ENCODE data around the gene FOXK2. TPM values are rescaled to one million over a fixed set of nuclear protein-coding genes. Genes with fewer than 3 reads are reported as not detected.
A peak's percentile ranks its signal among the peaks of the same experiment; 100 is the strongest.

The FOXK2 gene
- total RNA-seq, 2 donors from 2014 or later: 59.9 to 61.0 TPM

GRCh38 chr17:82604532-82604931, 85.0 kb downstream of the FOXK2 start:
- H3K27ac Mint-ChIP-seq: peak overlapping the region; percentile 50
- no peaks in the 10 kb centered on the region for H3K27me3 Mint-ChIP-seq (ENCODE audit: low read depth)
- H3K9me3 Mint-ChIP-seq: no peaks in the 10 kb centered on the region
- DNase-seq (no peak), ATAC-seq (replicated peaks in 1 of 2) (no peak)
- peaks cover 16% of the 10 kb centered on the region for H3K4me1 Mint-ChIP-seq (ENCODE audit: low read depth)
- H3K36me3 Mint-ChIP-seq (ENCODE audit: insufficient read depth in 2 of 2): peaks cover 8 to 23% of the 10 kb centered on the region in 2 donors
- no peak overlapping the region for H3K4me3 Mint-ChIP-seq

- no peaks in the 10 kb centered on the region for H3K9me3 Mint-ChIP-seq
- H3K4me3 Mint-ChIP-seq: no peak overlapping the region
- H3K36me3 Mint-ChIP-seq (ENCODE audit: insufficient read depth in 2 of 2): peaks cover 8 to 26% of the 10 kb centered on the region in 2 donors
- DNase-seq: no peak
- H3K4me1 Mint-ChIP-seq (ENCODE audit: low read depth): peaks cover 16% of the 10 kb centered on the region
- no peaks in the 10 kb centered on the region for H3K27me3 Mint-ChIP-seq (ENCODE audit: low read depth)
- no peak for ATAC-seq (replicated peaks in 1 of 2)
- H3K27ac Mint-ChIP-seq: no peak overlapping the region
Measured at GRCh38 chr17:82605939-82606600, 86.5 kb downstream of the FOXK2 start.

GRCh38 chr17:82608816-82609215, 89.3 kb downstream of the FOXK2 start:
- Mint-ChIP-seq H3K4me3 (no peak overlapping the region), H3K27me3 (ENCODE audit: low read depth) (no peaks in the 10 kb centered on the region), H3K4me1 (ENCODE audit: low read depth) (peaks cover 9% of the 10 kb centered on the region), H3K27ac (no peak overlapping the region), H3K9me3 (no peaks in the 10 kb centered on the region), H3K36me3 (ENCODE audit: insufficient read depth in 2 of 2) (peaks cover 3 to 9% of the 10 kb centered on the region in 2 donors)
- no peak for DNase-seq
- no peak for ATAC-seq (replicated peaks in 1 of 2)

GRCh38 chr17:82609655-82610054, 90.1 kb downstream of the FOXK2 start:
- H3K27ac Mint-ChIP-seq: peak overlapping the region; percentile 58
- H3K9me3 Mint-ChIP-seq: no peaks in the 10 kb centered on the region
- H3K4me1 Mint-ChIP-seq (ENCODE audit: low read depth): peaks cover under 1% of the 10 kb centered on the region
- no peak overlapping the region for H3K4me3 Mint-ChIP-seq
- peaks cover 0 to 11% of the 10 kb centered on the region in 2 donors for H3K36me3 Mint-ChIP-seq (ENCODE audit: insufficient read depth in 2 of 2)
- ATAC-seq (replicated peaks in 1 of 2) (no peak), DNase-seq (no peak)
- no peaks in the 10 kb centered on the region for H3K27me3 Mint-ChIP-seq (ENCODE audit: low read depth)

GRCh38 chr17:82611140-82612058, 91.9 kb downstream of the FOXK2 start:
- Mint-ChIP-seq H3K4me3 (no peak overlapping the region), H3K27ac (no peak overlapping the region), H3K27me3 (ENCODE audit: low read depth) (no peaks in the 10 kb centered on the region), H3K36me3 (ENCODE audit: insufficient read depth in 2 of 2) (peaks cover 0 to 16% of the 10 kb centered on the region in 2 donors), H3K4me1 (ENCODE audit: low read depth) (no peaks in the 10 kb centered on the region), H3K9me3 (no peaks in the 10 kb centered on the region)
- ATAC-seq (replicated peaks in 1 of 2) (no peak), DNase-seq (no peak)

GRCh38 chr17:82613283-82614094, 94.0 kb downstream of the FOXK2 start:
- Mint-ChIP-seq H3K4me1 (ENCODE audit: low read depth) (no peaks in the 10 kb centered on the region), H3K4me3 (no peak overlapping the region), H3K36me3 (ENCODE audit: insufficient read depth in 2 of 2) (peaks cover 0 to 18% of the 10 kb centered on the region in 2 donors), H3K27me3 (ENCODE audit: low read depth) (no peaks in the 10 kb centered on the region), H3K9me3 (no peaks in the 10 kb centered on the region), H3K27ac (no peak overlapping the region)
- DNase-seq: no peak
- ATAC-seq (replicated peaks in 1 of 2): peak in 1 of 2 donors; percentile 24

- no peaks in the 10 kb centered on the region for H3K9me3 Mint-ChIP-seq
- H3K27ac Mint-ChIP-seq: no peak overlapping the region
- peaks cover 2 to 23% of the 10 kb centered on the region in 2 donors for H3K36me3 Mint-ChIP-seq (ENCODE audit: insufficient read depth in 2 of 2)
- DNase-seq: no peak
- no peak for ATAC-seq (replicated peaks in 1 of 2)
- H3K4me3 Mint-ChIP-seq: no peak overlapping the region
- H3K4me1 Mint-ChIP-seq (ENCODE audit: low read depth): no peaks in the 10 kb centered on the region
- no peaks in the 10 kb centered on the region for H3K27me3 Mint-ChIP-seq (ENCODE audit: low read depth)
Measured at GRCh38 chr17:82614095-82614631, 94.6 kb downstream of the FOXK2 start.

GRCh38 chr17:82615084-82616020, 95.8 kb downstream of the FOXK2 start:
- Mint-ChIP-seq H3K27me3 (ENCODE audit: low read depth) (no peaks in the 10 kb centered on the region), H3K9me3 (no peaks in the 10 kb centered on the region), H3K4me3 (no peak overlapping the region), H3K27ac (no peak overlapping the region), H3K4me1 (ENCODE audit: low read depth) (no peaks in the 10 kb centered on the region), H3K36me3 (ENCODE audit: insufficient read depth in 2 of 2) (peaks cover 2 to 27% of the 10 kb centered on the region in 2 donors)
- DNase-seq (no peak), ATAC-seq (replicated peaks in 1 of 2) (no peak)

GRCh38 chr17:82616021-82616711, 96.6 kb downstream of the FOXK2 start:
- Mint-ChIP-seq H3K27me3 (ENCODE audit: low read depth) (no peaks in the 10 kb centered on the region), H3K27ac (no peak overlapping the region), H3K4me1 (ENCODE audit: low read depth) (no peaks in the 10 kb centered on the region), H3K9me3 (no peaks in the 10 kb centered on the region), H3K4me3 (no peak overlapping the region), H3K36me3 (ENCODE audit: insufficient read depth in 2 of 2) (peaks cover 2 to 26% of the 10 kb centered on the region in 2 donors)
- DNase-seq: no peak
- no peak for ATAC-seq (replicated peaks in 1 of 2)

- no peaks in the 10 kb centered on the region for H3K4me1 Mint-ChIP-seq (ENCODE audit: low read depth)
- no peak for ATAC-seq (replicated peaks in 1 of 2)
- no peaks in the 10 kb centered on the region for H3K9me3 Mint-ChIP-seq
- H3K27me3 Mint-ChIP-seq (ENCODE audit: low read depth): no peaks in the 10 kb centered on the region
- no peak overlapping the region for H3K4me3 Mint-ChIP-seq
- no peak for DNase-seq
- H3K27ac Mint-ChIP-seq: no peak overlapping the region
- peaks cover 5 to 26% of the 10 kb centered on the region in 2 donors for H3K36me3 Mint-ChIP-seq (ENCODE audit: insufficient read depth in 2 of 2)
Measured at GRCh38 chr17:82619211-82619610, 99.7 kb downstream of the FOXK2 start.

- Mint-ChIP-seq H3K27ac (no peak overlapping the region), H3K36me3 (ENCODE audit: insufficient read depth in 2 of 2) (peaks cover 5 to 24% of the 10 kb centered on the region in 2 donors)
Measured at GRCh38 chr17:82619641-82620040, 100.1 kb downstream of the FOXK2 start.

More at GRCh38 chr17:82619641-82620040, 100.1 kb downstream of the FOXK2 start:
- no peak for ATAC-seq (replicated peaks in 1 of 2)
- no peaks in the 10 kb centered on the region for H3K4me1 Mint-ChIP-seq (ENCODE audit: low read depth)
- no peaks in the 10 kb centered on the region for H3K27me3 Mint-ChIP-seq (ENCODE audit: low read depth)
- DNase-seq: no peak
- no peaks in the 10 kb centered on the region for H3K9me3 Mint-ChIP-seq
- H3K4me3 Mint-ChIP-seq: no peak overlapping the region
